Stimulated activated naive B cell treated with anti-CD40 and anti-IgM and Interleukin-4, amounts not matched to agents 10 μg/mL and 1 μg/mL and 100 μg/mL, for 72 hours (primary cell): ENCODE measurements around the gene TMEM63A.
"Not testable (repeated sequence)": the region's sequence is repeated elsewhere in the genome, so short reads cannot be mapped to it uniquely, and the experiment has no call there.

Source experiments
- ATAC-seq, 2 donors: fragments of 150-1000 bp; cut with Tn5 transposase; replicated peaks; 2 replicates each; pipeline ENCODE4 v1.10.0; 2021; ENCODE audit warnings: moderate library complexity in 1 of 2
- DNase-seq: peaks from one replicate; pipeline ENCODE4 v3.0.0; 2021
- H3K27ac Mint-ChIP-seq: one replicate; pipeline ENCODE4 v1.8.0; 2022; ENCODE audit warnings: mild to moderate bottlenecking, mixed read lengths
- H3K27me3 Mint-ChIP-seq, 2 donors: one replicate each; pipeline ENCODE4 v1.8.0; 2022; ENCODE audit warnings: mixed read lengths in 2 of 2
- H3K36me3 Mint-ChIP-seq, 2 donors: one replicate each; pipeline ENCODE4 v1.8.0; 2022; ENCODE audit warnings: mixed read lengths in 2 of 2, mild to moderate bottlenecking in 1 of 2
- H3K4me1 Mint-ChIP-seq, 2 donors: one replicate each; pipeline ENCODE4 v1.8.0; 2022; ENCODE audit warnings: mixed read lengths in 2 of 2, mild to moderate bottlenecking in 1 of 2
- H3K4me3 Mint-ChIP-seq, 2 donors: one replicate each; pipeline ENCODE4 v1.8.0; 2022; ENCODE audit warnings: mild to moderate bottlenecking in 2 of 2, mixed read lengths in 2 of 2, moderate library complexity in 1 of 2
- H3K9me3 Mint-ChIP-seq, 2 donors: one replicate each; pipeline ENCODE4 v1.8.0; 2022; ENCODE audit warnings: mixed read lengths in 2 of 2, mild to moderate bottlenecking in 1 of 2

The TMEM63A gene

DNA sequence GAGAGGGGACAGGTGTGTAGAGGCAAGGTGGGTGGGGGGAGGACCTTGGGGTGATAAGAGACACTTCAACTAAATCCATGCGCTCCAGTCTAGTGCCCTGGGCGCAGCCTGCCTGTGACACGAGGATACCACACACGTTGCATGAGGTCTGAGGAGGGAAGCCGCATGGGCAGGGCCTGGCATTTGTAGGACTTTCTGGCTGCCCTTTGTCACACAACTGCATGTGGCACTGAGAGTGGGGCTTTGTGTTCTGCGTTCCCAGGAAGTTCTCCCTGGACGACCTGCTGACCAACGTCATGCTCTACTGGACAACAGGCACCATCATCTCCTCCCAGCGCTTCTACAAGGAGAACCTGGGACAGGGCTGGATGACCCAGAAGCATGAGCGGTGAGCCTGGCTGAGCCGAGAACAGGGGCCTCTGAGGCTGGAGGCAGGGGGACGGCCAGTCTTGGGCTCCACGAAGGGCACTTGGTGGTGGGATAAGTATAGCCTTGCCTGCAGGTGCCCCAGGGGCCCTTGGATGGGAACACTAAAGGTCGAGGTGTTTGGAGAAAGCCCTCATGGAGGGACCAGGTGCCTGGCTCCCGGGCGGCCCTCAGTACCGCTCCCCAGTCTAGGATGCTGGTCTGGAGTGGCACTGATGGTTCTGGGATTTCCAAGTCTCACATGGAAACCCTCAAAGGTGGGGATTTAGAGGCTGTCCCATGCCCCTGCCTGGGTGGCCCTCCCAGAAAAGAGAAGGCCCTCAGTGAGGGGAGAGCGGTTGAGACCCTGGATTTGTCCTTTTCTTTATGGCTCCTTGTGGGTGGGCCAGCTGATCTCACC is 37.7 kb downstream of the TMEM63A start:
- Mint-ChIP-seq H3K4me3 (no peak overlapping the region), H3K27ac (no peak overlapping the region), H3K9me3 (no peaks in the 10 kb centered on the region), H3K36me3 (peaks cover 11 to 24% of the 10 kb centered on the region in 2 donors), H3K27me3 (no peaks in the 10 kb centered on the region), H3K4me1 (peaks cover 35 to 52% of the 10 kb centered on the region in 2 donors)
- ATAC-seq (no peak), DNase-seq (no peak)

GRCh38 chr1:225843426-225843795 is 38.8 kb downstream of the TMEM63A start:
- ATAC-seq, result no peak
- H3K36me3 Mint-ChIP-seq, result peaks cover 11 to 17% of the 10 kb centered on the region in 2 donors
- no peaks in the 10 kb centered on the region for H3K9me3 Mint-ChIP-seq
- H3K27me3 Mint-ChIP-seq, result no peaks in the 10 kb centered on the region
- no peak overlapping the region for H3K27ac Mint-ChIP-seq
- H3K4me1 Mint-ChIP-seq, result peaks cover 27 to 42% of the 10 kb centered on the region in 2 donors
- DNase-seq, result no peak
- H3K4me3 Mint-ChIP-seq, result no peak overlapping the region

GRCh38 chr1:225842788-225843425 is 39.3 kb downstream of the TMEM63A start:
- Mint-ChIP-seq H3K4me3 (no peak overlapping the region), H3K27ac (no peak overlapping the region), H3K27me3 (no peaks in the 10 kb centered on the region), H3K9me3 (no peaks in the 10 kb centered on the region), H3K36me3 (peaks cover 11 to 16% of the 10 kb centered on the region in 2 donors), H3K4me1 (peaks cover 22 to 37% of the 10 kb centered on the region in 2 donors)
- no peak for DNase-seq
- no peak for ATAC-seq

DNA sequence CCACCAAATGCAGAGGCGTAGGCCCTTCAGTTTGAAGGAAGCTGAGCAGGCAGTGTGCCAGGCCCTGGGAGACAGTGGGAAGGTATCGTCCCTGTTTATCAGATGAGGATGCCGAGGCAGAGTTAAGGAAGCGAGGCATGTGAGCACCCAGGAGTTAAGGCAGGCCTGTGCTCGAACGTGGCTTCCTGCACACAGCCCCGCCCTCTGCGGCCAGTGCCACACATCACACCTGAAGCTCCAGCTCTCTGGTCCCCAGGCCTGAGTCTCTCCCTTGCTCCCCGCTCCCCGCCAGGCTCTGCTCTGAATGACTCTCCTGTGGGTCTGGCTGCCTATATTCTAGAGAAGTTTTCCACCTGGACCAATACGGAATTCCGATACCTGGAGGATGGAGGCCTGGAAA is 40.1 kb downstream of the TMEM63A start:
- peaks cover 15 to 29% of the 10 kb centered on the region in 2 donors for H3K4me1 Mint-ChIP-seq
- ATAC-seq, result no peak
- no peaks in the 10 kb centered on the region for H3K27me3 Mint-ChIP-seq
- peaks cover 11 to 16% of the 10 kb centered on the region in 2 donors for H3K36me3 Mint-ChIP-seq
- no peak for DNase-seq
- no peak overlapping the region for H3K4me3 Mint-ChIP-seq
- H3K9me3 Mint-ChIP-seq, result no peaks in the 10 kb centered on the region
- H3K27ac Mint-ChIP-seq, result no peak overlapping the region

GRCh38 chr1:225840713-225841112 is 41.5 kb downstream of the TMEM63A start:
- peaks cover 5 to 7% of the 10 kb centered on the region in 2 donors for H3K36me3 Mint-ChIP-seq
- ATAC-seq (no peak), DNase-seq (no peak)
- H3K27ac Mint-ChIP-seq, result no peak overlapping the region
- H3K27me3 Mint-ChIP-seq, result no peaks in the 10 kb centered on the region
- no peaks in the 10 kb centered on the region for H3K9me3 Mint-ChIP-seq
- H3K4me3 Mint-ChIP-seq, result no peak overlapping the region
- H3K4me1 Mint-ChIP-seq, result peaks cover 9 to 15% of the 10 kb centered on the region in 2 donors

DNA sequence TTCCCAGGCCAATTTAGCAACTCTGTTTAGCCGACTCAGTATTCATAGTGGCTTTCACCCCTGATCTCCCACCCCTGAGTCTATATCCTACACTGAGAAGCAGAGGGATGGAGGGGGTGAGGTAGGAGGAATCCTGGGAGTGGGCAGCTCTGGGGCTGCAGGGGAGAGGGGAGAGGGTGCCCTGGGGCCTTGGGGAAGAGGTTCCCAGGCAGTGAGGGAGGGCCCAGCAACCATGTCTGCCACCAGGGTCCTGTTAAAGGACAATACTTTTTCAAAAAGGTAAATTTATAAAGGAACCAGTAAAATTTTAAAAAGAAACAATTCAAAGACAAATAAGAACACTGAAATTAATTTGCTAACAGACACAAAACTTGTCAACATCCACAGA is 42.0 kb downstream of the TMEM63A start:
- H3K36me3 Mint-ChIP-seq, result peaks cover 2 to 7% of the 10 kb centered on the region in 2 donors
- DNase-seq (no peak), ATAC-seq (no peak)
- no peaks in the 10 kb centered on the region for H3K27me3 Mint-ChIP-seq
- H3K4me3 Mint-ChIP-seq, result no peak overlapping the region
- peaks cover 7 to 10% of the 10 kb centered on the region in 2 donors for H3K4me1 Mint-ChIP-seq
- no peaks in the 10 kb centered on the region for H3K9me3 Mint-ChIP-seq
- peak overlapping the region; percentile 51 for H3K27ac Mint-ChIP-seq

- ATAC-seq (no peak), DNase-seq (no peak)
- Mint-ChIP-seq H3K4me1 (peaks cover 3 to 9% of the 10 kb centered on the region in 2 donors), H3K9me3 (no peaks in the 10 kb centered on the region), H3K27me3 (no peaks in the 10 kb centered on the region), H3K4me3 (no peak overlapping the region), H3K27ac (no peak overlapping the region), H3K36me3 (peaks cover 2 to 3% of the 10 kb centered on the region in 2 donors)
These were observed 43.4 kb downstream of the TMEM63A start for GRCh38 chr1:225838793-225839192.

DNA sequence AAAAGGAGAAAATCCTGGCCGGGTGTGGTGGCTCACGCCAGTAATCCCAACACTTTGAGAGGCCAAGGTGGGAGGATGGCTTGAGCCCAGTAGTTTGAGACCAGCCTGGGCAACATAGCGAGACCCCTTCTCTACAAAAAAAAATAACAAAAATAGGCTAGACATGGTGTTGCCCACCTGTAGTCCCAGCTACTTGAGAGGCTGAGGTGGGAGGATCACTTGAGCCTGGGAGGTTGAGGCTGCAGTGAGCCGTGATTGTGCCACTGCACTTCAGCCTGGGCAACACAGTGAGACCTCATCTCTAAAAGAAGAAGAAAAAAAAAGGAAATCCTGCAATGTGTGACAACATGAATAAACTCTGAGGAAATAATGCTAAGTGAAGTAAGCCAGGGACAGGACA is 45.9 kb downstream of the TMEM63A start:
- ATAC-seq, H3K27me3 Mint-ChIP-seq, DNase-seq, H3K9me3 Mint-ChIP-seq, H3K27ac Mint-ChIP-seq, H3K4me3 Mint-ChIP-seq, H3K4me1 Mint-ChIP-seq, H3K36me3 Mint-ChIP-seq: not testable (repeated sequence)

- peaks cover 0 to 2% of the 10 kb centered on the region in 2 donors for H3K4me1 Mint-ChIP-seq
- H3K27ac Mint-ChIP-seq, result no peak overlapping the region
- peaks cover 0 to 2% of the 10 kb centered on the region in 2 donors for H3K36me3 Mint-ChIP-seq
- ATAC-seq (no peak), DNase-seq (no peak)
- no peaks in the 10 kb centered on the region for H3K9me3 Mint-ChIP-seq
- no peaks in the 10 kb centered on the region for H3K27me3 Mint-ChIP-seq
- H3K4me3 Mint-ChIP-seq, result no peak overlapping the region
These were observed 46.3 kb downstream of the TMEM63A start for GRCh38 chr1:225835856-225836255.

DNA sequence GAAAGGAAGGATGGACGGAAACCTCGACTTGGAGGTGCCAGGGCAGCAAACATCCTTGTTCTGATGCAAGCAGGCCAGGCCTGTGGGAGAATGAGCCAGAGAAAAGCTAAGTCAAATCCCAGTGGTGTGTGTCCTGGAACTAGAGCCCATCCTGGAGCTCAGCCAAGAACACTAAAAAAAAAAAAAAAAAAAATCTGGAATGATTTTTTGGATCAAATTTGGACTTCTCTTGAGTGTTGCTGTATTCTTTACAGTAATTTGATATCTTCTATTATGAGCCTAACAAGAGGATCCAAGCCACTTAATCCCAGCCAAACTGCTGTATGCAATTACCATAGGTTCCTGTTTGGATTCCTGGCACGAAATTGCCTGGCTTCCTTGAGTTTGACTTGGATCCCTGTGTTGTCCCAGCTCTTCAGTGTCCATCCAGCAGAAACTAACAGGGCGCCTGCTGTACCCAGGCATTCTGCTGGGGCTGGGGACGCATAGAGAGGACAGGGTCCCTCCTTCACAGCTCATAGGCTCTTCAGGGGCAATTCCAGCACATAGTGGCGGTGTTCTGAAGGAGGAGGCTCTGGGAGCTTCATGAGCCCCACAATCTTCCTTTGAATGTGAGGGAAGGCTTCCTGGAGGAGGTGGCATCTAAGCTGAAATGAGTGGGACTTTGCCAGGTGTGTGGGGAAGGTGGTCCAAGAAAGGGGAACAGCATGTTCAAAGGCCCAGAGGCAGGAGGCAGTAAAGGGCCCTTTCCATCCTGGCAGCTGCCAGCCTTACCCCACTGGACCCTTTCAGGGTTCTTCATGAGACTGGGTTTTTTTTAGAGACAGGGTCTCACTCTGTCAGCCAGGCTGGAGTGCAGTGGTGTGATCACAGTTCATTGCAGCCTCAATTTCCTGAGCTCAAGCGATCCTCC is 47.5 kb downstream of the TMEM63A start:
- H3K4me3 Mint-ChIP-seq, result no peak overlapping the region
- no peak overlapping the region for H3K27ac Mint-ChIP-seq
- H3K4me1 Mint-ChIP-seq, result no peaks in the 10 kb centered on the region
- peaks cover 0 to under 1% of the 10 kb centered on the region in 2 donors for H3K36me3 Mint-ChIP-seq
- H3K27me3 Mint-ChIP-seq, result no peaks in the 10 kb centered on the region
- H3K9me3 Mint-ChIP-seq, result no peaks in the 10 kb centered on the region
- DNase-seq (no peak), ATAC-seq (no peak)

DNA sequence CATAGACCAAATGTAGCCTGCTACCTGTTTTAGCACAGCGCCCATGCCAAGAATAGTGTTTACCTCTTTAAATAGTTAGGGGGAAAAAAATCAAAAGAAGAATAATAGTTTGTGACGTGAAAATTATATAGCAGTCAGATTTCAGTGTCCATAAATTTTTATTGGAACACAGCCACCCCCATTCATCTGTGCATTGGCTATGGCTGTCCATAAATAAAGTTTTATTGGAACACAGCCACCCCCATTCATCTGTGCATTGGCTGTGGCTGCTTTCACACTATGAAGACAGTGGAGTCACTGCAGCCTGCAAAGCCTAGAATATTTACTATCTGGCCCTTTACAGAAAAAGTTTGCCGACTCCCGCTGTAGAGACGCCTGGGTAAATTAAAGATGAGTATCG is 51.3 kb downstream of the TMEM63A start:
- no peaks in the 10 kb centered on the region for H3K9me3 Mint-ChIP-seq
- ATAC-seq, result no peak
- no peak for DNase-seq
- no peak overlapping the region for H3K4me3 Mint-ChIP-seq
- peaks cover 0 to 2% of the 10 kb centered on the region in 2 donors for H3K36me3 Mint-ChIP-seq
- no peak overlapping the region for H3K27ac Mint-ChIP-seq
- peaks cover 0 to 5% of the 10 kb centered on the region in 2 donors for H3K4me1 Mint-ChIP-seq
- H3K27me3 Mint-ChIP-seq, result no peaks in the 10 kb centered on the region

GRCh38 chr1:225828706-225829345 is 53.4 kb downstream of the TMEM63A start:
- Mint-ChIP-seq H3K9me3 (no peaks in the 10 kb centered on the region), H3K27me3 (no peaks in the 10 kb centered on the region), H3K4me3 (no peak overlapping the region), H3K36me3 (peaks cover 0 to 2% of the 10 kb centered on the region in 2 donors), H3K4me1 (peaks cover 0 to 5% of the 10 kb centered on the region in 2 donors), H3K27ac (no peak overlapping the region)
- no peak for DNase-seq
- ATAC-seq, result no peak

DNA sequence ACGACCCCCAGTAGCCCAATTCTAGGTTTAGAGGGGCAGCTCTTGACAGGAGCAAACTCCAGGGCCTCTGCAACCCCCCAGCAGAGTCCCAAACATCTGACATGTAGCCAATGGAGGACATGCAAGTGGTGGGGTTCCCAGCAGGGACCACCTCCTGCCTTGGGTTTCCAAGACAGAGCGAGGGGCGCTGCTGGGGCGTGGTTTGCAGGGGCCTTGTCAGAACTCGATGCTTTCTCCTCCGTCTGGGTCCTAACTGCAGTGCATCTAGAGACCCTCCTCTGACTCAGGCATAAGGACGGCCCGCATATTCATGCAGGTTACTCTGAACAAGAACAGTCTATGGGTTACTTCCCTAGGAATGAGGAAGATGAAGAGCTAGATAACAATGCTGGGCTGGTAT is 55.1 kb downstream of the TMEM63A start:
- peaks cover 0 to 2% of the 10 kb centered on the region in 2 donors for H3K36me3 Mint-ChIP-seq
- H3K27me3 Mint-ChIP-seq, result no peaks in the 10 kb centered on the region
- ATAC-seq (no peak), DNase-seq (no peak)
- H3K27ac Mint-ChIP-seq, result no peak overlapping the region
- no peaks in the 10 kb centered on the region for H3K9me3 Mint-ChIP-seq
- no peak overlapping the region for H3K4me3 Mint-ChIP-seq
- H3K4me1 Mint-ChIP-seq, result peaks cover 0 to 5% of the 10 kb centered on the region in 2 donors

DNA sequence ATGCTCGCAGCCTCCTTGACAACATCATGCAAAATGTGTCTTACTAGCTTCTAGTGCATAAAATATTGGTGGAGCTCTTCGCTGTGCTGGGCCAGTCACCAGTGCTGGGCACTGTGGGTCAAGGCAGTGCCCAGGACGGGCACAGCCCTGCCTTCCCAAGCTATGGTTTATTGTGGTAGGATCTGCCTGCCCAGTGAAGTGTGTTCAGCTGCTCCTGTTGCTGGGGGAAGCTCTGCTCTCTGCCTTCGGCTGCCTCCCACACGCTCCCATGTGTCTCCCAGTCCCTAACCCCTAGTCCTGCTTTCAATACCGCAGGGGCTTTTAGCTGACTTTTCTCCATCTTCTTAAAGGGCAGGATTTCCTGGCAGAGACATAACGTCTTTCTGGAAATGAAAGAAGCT is 56.6 kb downstream of the TMEM63A start:
- Mint-ChIP-seq H3K4me3 (no peak overlapping the region), H3K36me3 (peaks cover 0 to 3% of the 10 kb centered on the region in 2 donors), H3K27me3 (no peaks in the 10 kb centered on the region), H3K4me1 (peaks cover 0 to 5% of the 10 kb centered on the region in 2 donors), H3K27ac (no peak overlapping the region), H3K9me3 (peaks cover 0 to under 1% of the 10 kb centered on the region in 2 donors)
- DNase-seq (no peak), ATAC-seq (no peak)
